BJ (cell line): ENCODE data around the gene SPTBN5. TPM values are rescaled to one million over a fixed set of nuclear protein-coding genes. Genes with fewer than 3 reads are reported as not detected.

Experiments used
- CTCF ChIA-PET: fragments of 350-600 bp; formaldehyde crosslinking; extraction: SDS; loops from one replicate; lab custom pipeline; 2021; ENCODE audit warnings: antibody characterized with exemption, inconsistent platforms; lab: Yijun Ruan, JAX
- POLR2A ChIA-PET: fragments of 300-600 bp; sonication (Branson Sonifier 250); formaldehyde crosslinking; extraction: SDS; loops from one replicate; lab custom pipeline; 2021; ENCODE audit warnings: antibody characterized with exemption; lab: Charles Lee
- DNase-seq: peaks from one replicate; pipeline ENCODE4 v3.0.0-alpha.2; 2011; ENCODE audit warnings: low read depth
- H3K27me3 ChIP-seq: 2 replicates; pipeline ENCODE4 v1.6.0; 2011; ENCODE audit warnings: low read length; ENCODE audit not compliant: control insufficient read depth, insufficient read depth
- H3K36me3 ChIP-seq: 2 replicates; pipeline ENCODE4 v1.5.1; 2011; ENCODE audit warnings: low read length; ENCODE audit not compliant: control insufficient read depth, insufficient read depth
- H3K4me3 ChIP-seq: 2 replicates; pipeline ENCODE4 v1.5.1; 2011; ENCODE audit warnings: low read depth, mild to moderate bottlenecking, control low read depth, low read length
- CTCF ChIP-seq: IDR thresholded peaks from 2 replicates; pipeline ENCODE4 v1.5.1; 2011; ENCODE audit warnings: low read depth, mild to moderate bottlenecking, control low read depth, inconsistent platforms, low read length, moderate library complexity; ENCODE audit not compliant: insufficient read depth
- polyA plus RNA-seq: library from polyadenylated mRNA; depleted of rRNA; stranded (reverse); fragments of >200 nt; gene quantifications from 2 replicates; pipeline ENCODE4 v1.2.3, GENCODE V29; 2011

SPTBN5 gene
- polyA plus RNA-seq, 1 experiment: 0.04 TPM

GRCh38 chr15:41811432-41812195 lies 82.2 kb downstream of the SPTBN5 start:
- no peaks in the 10 kb centered on the region for H3K27me3 ChIP-seq
- no peak overlapping the region for H3K4me3 ChIP-seq
- H3K36me3 ChIP-seq: peaks cover 20% of the 10 kb centered on the region
- ChIA-PET POLR2A (no interaction called here), CTCF (interaction anchor here (0.5 to 12.9 kb wide), 28 partner anchors 10 to 369 kb away, joined by 3 to 330 read pairs (median 4); partner anchors contain the start of gene MAPKBP1)
- peak; percentile 95 for TF ChIP-seq CTCF
- no peak for DNase-seq

- POLR2A ChIA-PET: interaction anchor here (0.6 kb wide), 1 partner anchor 10 kb away, joined by 6 read pairs; no protein-coding TSS in a partner anchor
- DNase-seq: no peak
- H3K4me3 ChIP-seq: no peak overlapping the region
- no peaks in the 10 kb centered on the region for H3K27me3 ChIP-seq
- peaks cover 20% of the 10 kb centered on the region for H3K36me3 ChIP-seq
- TF ChIP-seq CTCF: peak; percentile 24; the same call in 1 of the 2 replicates
- CTCF ChIA-PET: interaction anchor here (0.5 to 12.9 kb wide), 25 partner anchors 9 to 368 kb away, joined by 3 to 330 read pairs (median 4); partner anchors contain the start of gene MAPKBP1
Measured at GRCh38 chr15:41810651-41811431, 83.0 kb downstream of the SPTBN5 start.

- no peak overlapping the region for H3K4me3 ChIP-seq
- POLR2A ChIA-PET: no interaction called here
- CTCF ChIA-PET: interaction anchor here (1.2 to 12.9 kb wide), 9 partner anchors 9 to 344 kb away, joined by 3 to 330 read pairs (median 19); partner anchors contain the start of gene MAPKBP1
- no peaks in the 10 kb centered on the region for H3K27me3 ChIP-seq
- no peak for TF ChIP-seq CTCF
- no peak for DNase-seq
- peaks cover 15% of the 10 kb centered on the region for H3K36me3 ChIP-seq
Measured at GRCh38 chr15:41809526-41810220, 84.2 kb downstream of the SPTBN5 start.

GRCh38 chr15:41809121-41809520 lies 84.7 kb downstream of the SPTBN5 start:
- no peak for DNase-seq
- no peak for TF ChIP-seq CTCF
- CTCF ChIA-PET: interaction anchor here (1.2 to 12.9 kb wide), 4 partner anchors 9 to 34 kb away, joined by 3 to 330 read pairs (median 16); partner anchors contain the start of gene MAPKBP1
- POLR2A ChIA-PET: no interaction called here
- peaks cover 12% of the 10 kb centered on the region for H3K36me3 ChIP-seq
- H3K4me3 ChIP-seq: no peak overlapping the region
- no peaks in the 10 kb centered on the region for H3K27me3 ChIP-seq
